ENCODE measurements around the gene CD58.

GRCh38 chr1:116478621-116479020 is 92.2 kb downstream of the CD58 start:
- TF ChIP-seq TSHZ2 (CRISPR knock-in tag; IDR thresholded peaks at IDR 0.05) = no peak
- TF ChIP-seq, protein P1, sequence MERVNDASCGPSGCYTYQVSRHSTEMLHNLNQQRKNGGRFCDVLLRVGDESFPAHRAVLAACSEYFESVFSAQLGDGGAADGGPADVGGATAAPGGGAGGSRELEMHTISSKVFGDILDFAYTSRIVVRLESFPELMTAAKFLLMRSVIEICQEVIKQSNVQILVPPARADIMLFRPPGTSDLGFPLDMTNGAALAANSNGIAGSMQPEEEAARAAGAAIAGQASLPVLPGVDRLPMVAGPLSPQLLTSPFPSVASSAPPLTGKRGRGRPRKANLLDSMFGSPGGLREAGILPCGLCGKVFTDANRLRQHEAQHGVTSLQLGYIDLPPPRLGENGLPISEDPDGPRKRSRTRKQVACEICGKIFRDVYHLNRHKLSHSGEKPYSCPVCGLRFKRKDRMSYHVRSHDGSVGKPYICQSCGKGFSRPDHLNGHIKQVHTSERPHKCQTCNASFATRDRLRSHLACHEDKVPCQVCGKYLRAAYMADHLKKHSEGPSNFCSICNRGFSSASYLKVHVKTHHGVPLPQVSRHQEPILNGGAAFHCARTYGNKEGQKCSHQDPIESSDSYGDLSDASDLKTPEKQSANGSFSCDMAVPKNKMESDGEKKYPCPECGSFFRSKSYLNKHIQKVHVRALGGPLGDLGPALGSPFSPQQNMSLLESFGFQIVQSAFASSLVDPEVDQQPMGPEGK (CRISPR knock-in tag; IDR thresholded peaks at IDR 0.05; ENCODE audit: borderline replicate concordance) = no peak
